Mucosa of stomach (tissue), 1 donor: Measurements from ENCODE around the gene FARP2.
"Not testable (repeated sequence)": the region's sequence is repeated elsewhere in the genome, so short reads cannot be mapped to it uniquely, and the experiment has no call there.

Source experiments
- H3K27me3 ChIP-seq: one replicate; pipeline ENCODE4 v1.7.0; 2013; ENCODE audit warnings: mild to moderate bottlenecking, low read length; ENCODE audit not compliant: control insufficient read depth, insufficient read depth
- H3K36me3 ChIP-seq: one replicate; pipeline ENCODE4 v1.7.0; 2013; ENCODE audit warnings: low read length; ENCODE audit not compliant: control insufficient read depth, insufficient read depth
- H3K4me1 ChIP-seq: one replicate; pipeline ENCODE4 v1.7.0; 2013; ENCODE audit warnings: mild to moderate bottlenecking, low read length; ENCODE audit not compliant: control insufficient read depth, insufficient read depth
- H3K4me3 ChIP-seq: one replicate; pipeline ENCODE4 v1.7.0; 2013; ENCODE audit warnings: low read length
- H3K9ac ChIP-seq: one replicate; pipeline ENCODE4 v1.7.0; 2013; ENCODE audit warnings: mild to moderate bottlenecking, low read length, moderate library complexity
- H3K9me3 ChIP-seq: one replicate; pipeline ENCODE4 v1.7.0; 2013; ENCODE audit warnings: mild to moderate bottlenecking, low read length, moderate library complexity; ENCODE audit not compliant: control insufficient read depth
- donor health status: Pancreatic carcinoma.

FARP2 gene

GRCh38 chr2:241399941-241400922, 44.1 kb downstream of the FARP2 start:
- H3K4me1 ChIP-seq = peaks cover 22% of the 10 kb centered on the region
- no peak overlapping the region for H3K9ac ChIP-seq
- no peak overlapping the region for H3K4me3 ChIP-seq
- no peaks in the 10 kb centered on the region for H3K27me3 ChIP-seq
- no peaks in the 10 kb centered on the region for H3K9me3 ChIP-seq
- no peaks in the 10 kb centered on the region for H3K36me3 ChIP-seq

GRCh38 chr2:241408849-241409248, 52.8 kb downstream of the FARP2 start:
- no peaks in the 10 kb centered on the region for H3K27me3 ChIP-seq
- H3K9ac ChIP-seq = no peak overlapping the region
- peaks cover 5% of the 10 kb centered on the region for H3K36me3 ChIP-seq
- H3K4me1 ChIP-seq = no peaks in the 10 kb centered on the region
- no peaks in the 10 kb centered on the region for H3K9me3 ChIP-seq
- H3K4me3 ChIP-seq = no peak overlapping the region

GRCh38 chr2:241410739-241411176, 54.7 kb downstream of the FARP2 start:
- no peaks in the 10 kb centered on the region for H3K27me3 ChIP-seq
- H3K9me3 ChIP-seq = no peaks in the 10 kb centered on the region
- H3K36me3 ChIP-seq = peaks cover 19% of the 10 kb centered on the region
- H3K4me1 ChIP-seq = no peaks in the 10 kb centered on the region
- H3K9ac ChIP-seq = no peak overlapping the region
- H3K4me3 ChIP-seq = no peak overlapping the region

GRCh38 chr2:241412144-241412543, 56.1 kb downstream of the FARP2 start:
- Histone ChIP-seq H3K9ac (no peak overlapping the region), H3K4me3 (no peak overlapping the region), H3K27me3 (no peaks in the 10 kb centered on the region), H3K4me1 (no peaks in the 10 kb centered on the region), H3K9me3 (no peaks in the 10 kb centered on the region), H3K36me3 (peaks cover 19% of the 10 kb centered on the region)

GRCh38 chr2:241413501-241413900, 57.4 kb downstream of the FARP2 start:
- not testable (repeated sequence) for H3K9me3 ChIP-seq, H3K4me3 ChIP-seq, H3K9ac ChIP-seq, H3K4me1 ChIP-seq, H3K27me3 ChIP-seq
- peaks cover 23% of the 10 kb centered on the region for H3K36me3 ChIP-seq

- Histone ChIP-seq H3K9ac (no peak overlapping the region), H3K9me3 (no peaks in the 10 kb centered on the region), H3K36me3 (peaks cover 24% of the 10 kb centered on the region)
These were observed 58.0 kb downstream of the FARP2 start for GRCh38 chr2:241413929-241414580.

GRCh38 chr2:241415196-241415595, 59.1 kb downstream of the FARP2 start:
- Histone ChIP-seq H3K27me3 (no peaks in the 10 kb centered on the region), H3K9me3 (no peaks in the 10 kb centered on the region), H3K4me1 (no peaks in the 10 kb centered on the region), H3K4me3 (no peak overlapping the region), H3K36me3 (peaks cover 24% of the 10 kb centered on the region), H3K9ac (no peak overlapping the region)

More at GRCh38 chr2:241413929-241414580, 58.0 kb downstream of the FARP2 start:
- no peaks in the 10 kb centered on the region for H3K27me3 ChIP-seq
- no peak overlapping the region for H3K4me3 ChIP-seq
- H3K4me1 ChIP-seq = no peaks in the 10 kb centered on the region

GRCh38 chr2:241417626-241418025, 61.5 kb downstream of the FARP2 start:
- Histone ChIP-seq H3K9me3 (no peaks in the 10 kb centered on the region), H3K4me3 (no peak overlapping the region), H3K9ac (no peak overlapping the region), H3K36me3 (peaks cover 38% of the 10 kb centered on the region), H3K27me3 (no peaks in the 10 kb centered on the region), H3K4me1 (no peaks in the 10 kb centered on the region)

- Histone ChIP-seq H3K36me3 (peaks cover 22% of the 10 kb centered on the region), H3K27me3 (no peaks in the 10 kb centered on the region), H3K4me1 (no peaks in the 10 kb centered on the region), H3K4me3 (no peak overlapping the region), H3K9me3 (no peaks in the 10 kb centered on the region), H3K9ac (no peak overlapping the region)
These were observed 65.2 kb downstream of the FARP2 start for GRCh38 chr2:241421330-241421729.

- H3K4me3 ChIP-seq, H3K4me1 ChIP-seq: not testable (repeated sequence)
- peaks cover 22% of the 10 kb centered on the region for H3K36me3 ChIP-seq
These were observed 65.9 kb downstream of the FARP2 start for GRCh38 chr2:241421942-241422341.

GRCh38 chr2:241422350-241422749, 66.3 kb downstream of the FARP2 start:
- Histone ChIP-seq H3K9me3 (no peaks in the 10 kb centered on the region), H3K36me3 (peaks cover 22% of the 10 kb centered on the region), H3K4me1 (no peaks in the 10 kb centered on the region)

More at GRCh38 chr2:241421942-241422341, 65.9 kb downstream of the FARP2 start:
- not testable (repeated sequence) for H3K9ac ChIP-seq, H3K27me3 ChIP-seq, H3K9me3 ChIP-seq

GRCh38 chr2:241423489-241423888, 67.4 kb downstream of the FARP2 start:
- not testable (repeated sequence) for H3K4me1 ChIP-seq, H3K27me3 ChIP-seq, H3K4me3 ChIP-seq, H3K9me3 ChIP-seq, H3K9ac ChIP-seq
- H3K36me3 ChIP-seq = peaks cover 19% of the 10 kb centered on the region

More at GRCh38 chr2:241422350-241422749, 66.3 kb downstream of the FARP2 start:
- H3K9ac ChIP-seq = no peak overlapping the region
- H3K4me3 ChIP-seq = no peak overlapping the region
- H3K27me3 ChIP-seq = no peaks in the 10 kb centered on the region
